GM19099 (cell line): Measurements from ENCODE around the gene MCM6.

Experiments
- POLR2A ChIP-seq: IDR thresholded peaks from 3 replicates; pipeline ENCODE4 v1.6.1; 2011; ENCODE audit warnings: low read depth; ENCODE audit not compliant: insufficient read length; ENCODE audit errors: extremely low read depth

MCM6 gene

GRCh38 chr2:135812907-135813511 lies 63.2 kb downstream of the MCM6 start:
- no peak for TF ChIP-seq POLR2A

GRCh38 chr2:135803278-135803677 lies 73.0 kb downstream of the MCM6 start:
- no peak for TF ChIP-seq POLR2A

- no peak for TF ChIP-seq POLR2A
Measured at GRCh38 chr2:135802350-135802749, 73.9 kb downstream of the MCM6 start.

DNA sequence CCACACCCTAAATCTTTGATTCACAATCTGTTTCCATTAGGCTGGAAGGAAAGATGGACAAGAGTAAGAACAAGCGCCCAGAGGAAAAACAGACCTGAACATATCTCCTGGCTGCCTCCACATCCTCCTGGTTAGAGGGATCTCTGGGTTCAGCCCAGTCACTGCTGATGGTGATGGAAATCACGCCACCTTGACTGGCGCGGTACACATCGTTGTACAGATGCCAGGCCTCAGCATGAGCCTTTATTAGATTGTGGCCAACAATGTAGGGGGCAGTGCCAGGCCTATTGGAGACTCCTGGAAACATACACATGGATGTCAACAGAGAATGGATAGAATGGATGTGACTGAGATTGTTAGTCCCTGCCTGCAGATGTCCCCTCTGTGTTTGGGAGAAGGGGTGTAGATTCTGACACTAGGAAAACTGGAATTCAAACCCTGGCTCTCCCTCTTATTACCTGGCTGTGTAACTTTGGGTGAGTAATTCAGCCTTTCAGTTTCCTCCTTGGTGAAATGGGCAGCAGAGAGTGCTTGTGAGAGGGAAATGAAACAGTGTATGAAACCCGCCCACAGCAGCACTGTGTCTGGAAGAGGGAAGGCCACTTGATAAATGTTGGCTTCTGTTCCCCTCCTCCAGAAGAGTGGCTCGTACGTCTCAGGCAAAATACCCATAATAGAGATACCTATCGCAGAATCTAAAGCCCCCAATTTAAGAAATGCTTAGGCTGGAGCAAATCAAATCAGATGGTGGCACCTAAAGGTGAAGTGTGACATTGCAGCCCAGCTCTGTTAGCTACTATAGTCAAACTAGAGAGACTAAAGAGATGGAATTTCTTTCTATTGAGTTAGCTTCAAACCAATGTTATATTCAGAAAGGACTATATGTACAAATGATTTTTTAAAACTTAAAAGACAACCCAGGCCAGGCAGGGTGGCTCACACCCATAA lies 75.5 kb downstream of the MCM6 start:
- no peak for TF ChIP-seq POLR2A

DNA sequence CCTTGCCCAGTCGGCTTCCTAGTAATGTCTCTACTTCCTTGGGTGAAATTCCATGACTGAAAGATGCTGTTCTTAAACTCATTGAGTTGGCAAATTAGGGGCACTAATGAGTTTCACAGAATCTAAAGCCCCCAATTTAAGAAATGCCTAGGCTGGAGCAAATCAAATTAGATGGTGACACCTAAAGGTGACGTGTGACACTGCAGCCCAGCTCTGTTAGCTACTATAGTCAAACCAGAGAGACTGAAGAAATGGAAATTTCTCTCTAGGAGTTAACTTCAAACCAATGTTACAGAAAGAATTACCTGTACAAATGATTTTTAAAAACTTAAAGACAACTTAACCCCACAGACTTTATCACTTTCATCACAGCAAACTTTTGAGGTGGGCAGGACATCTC lies 76.5 kb downstream of the MCM6 start:
- no peak for TF ChIP-seq POLR2A

GRCh38 chr2:135798762-135799161 lies 77.5 kb downstream of the MCM6 start:
- TF ChIP-seq POLR2A, result no peak

DNA sequence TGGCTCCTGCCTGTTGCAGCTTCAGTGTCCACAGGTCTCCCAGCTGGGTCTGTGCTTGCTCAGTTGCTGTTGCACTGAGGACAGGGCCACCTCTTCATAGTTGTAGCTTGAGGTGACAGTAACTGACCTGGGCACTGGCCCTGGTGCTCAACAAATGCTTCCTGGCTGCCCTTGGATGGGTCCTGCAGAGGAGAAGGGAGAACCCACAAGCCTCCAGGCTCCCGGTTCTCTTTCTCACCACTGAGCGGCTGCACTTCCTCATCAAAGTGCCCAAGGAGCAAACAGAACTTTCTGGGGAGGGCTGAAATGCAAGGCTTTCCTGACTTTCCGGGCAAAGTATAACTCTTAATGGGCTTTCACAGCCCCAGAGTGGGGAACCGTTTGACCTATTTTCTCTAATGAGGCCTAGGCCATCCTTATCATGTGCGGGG lies 78.0 kb downstream of the MCM6 start:
- TF ChIP-seq POLR2A, result no peak

DNA sequence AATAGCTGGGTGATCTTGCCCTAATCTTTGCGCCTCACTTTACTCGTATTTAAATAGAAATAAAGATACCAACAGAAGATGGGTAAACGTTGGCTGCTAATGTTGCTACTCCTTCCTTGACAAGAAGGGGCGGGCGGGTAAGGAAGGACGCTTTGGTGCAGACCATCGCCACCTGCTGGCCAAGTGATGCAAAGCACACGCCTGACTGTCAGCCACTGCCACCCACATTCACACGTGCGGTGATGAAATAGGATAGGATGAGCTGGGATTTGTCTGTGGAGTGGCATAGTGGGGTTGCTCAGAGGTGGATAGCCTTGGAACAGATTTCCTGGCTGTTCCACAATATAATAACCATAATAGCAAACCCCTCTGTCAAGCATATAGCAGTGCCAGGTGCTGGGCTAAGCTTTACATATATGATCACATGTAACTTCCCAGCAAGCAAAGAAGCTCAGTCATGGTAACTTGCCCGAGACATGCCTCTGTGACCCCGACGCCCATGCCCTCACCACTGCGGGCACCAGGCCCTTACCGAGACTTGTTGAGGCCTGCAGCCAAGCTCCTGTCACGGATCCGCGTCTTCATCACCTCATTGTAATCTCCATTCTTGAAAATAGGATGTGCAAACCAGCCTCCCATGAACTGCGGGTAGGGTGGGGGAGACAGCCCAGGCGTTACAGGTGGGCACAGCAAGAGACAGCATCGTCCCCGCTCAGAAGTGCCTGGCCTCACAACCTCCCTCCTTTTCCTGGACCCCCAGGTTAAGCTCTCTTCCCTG lies 78.6 kb downstream of the MCM6 start:
- no peak for TF ChIP-seq POLR2A

GRCh38 chr2:135796606-135797005 lies 79.6 kb downstream of the MCM6 start:
- TF ChIP-seq POLR2A, result no peak

DNA sequence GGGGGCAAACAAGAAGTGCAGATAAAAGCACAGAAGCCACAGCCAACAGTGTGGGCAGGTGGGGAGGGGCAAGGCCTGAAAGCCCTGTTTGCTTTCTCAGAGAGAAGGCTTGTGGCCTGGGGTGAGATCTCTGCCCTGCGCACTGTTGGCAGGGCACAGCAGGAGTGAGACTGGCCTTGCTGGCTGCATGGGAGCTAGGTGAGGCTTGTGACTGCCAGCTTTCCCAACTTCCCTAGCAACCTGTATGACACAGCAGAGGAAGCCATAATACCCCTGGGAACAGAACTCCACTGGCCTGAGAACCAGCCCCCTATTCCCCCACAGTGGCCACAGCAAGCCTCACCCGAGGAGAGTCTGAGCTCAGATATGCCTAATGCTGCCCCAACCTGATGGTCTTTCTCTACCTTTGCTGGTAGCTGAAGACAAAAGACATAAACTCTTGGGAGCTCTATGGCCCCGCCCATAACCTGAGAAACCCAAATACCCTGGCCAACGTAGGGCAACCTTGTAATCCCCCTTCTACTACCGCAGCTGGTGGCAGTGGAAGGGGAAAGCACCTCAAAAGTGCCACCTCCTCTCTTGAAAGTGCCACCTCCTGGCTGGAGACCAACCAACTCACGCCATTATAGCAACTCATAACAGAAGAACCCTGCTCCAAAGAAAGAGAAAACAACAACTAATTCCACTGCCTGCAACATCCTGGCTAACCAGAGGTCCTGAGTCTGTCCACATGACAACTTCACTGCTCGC lies 83.7 kb downstream of the MCM6 start:
- no peak for TF ChIP-seq POLR2A

DNA sequence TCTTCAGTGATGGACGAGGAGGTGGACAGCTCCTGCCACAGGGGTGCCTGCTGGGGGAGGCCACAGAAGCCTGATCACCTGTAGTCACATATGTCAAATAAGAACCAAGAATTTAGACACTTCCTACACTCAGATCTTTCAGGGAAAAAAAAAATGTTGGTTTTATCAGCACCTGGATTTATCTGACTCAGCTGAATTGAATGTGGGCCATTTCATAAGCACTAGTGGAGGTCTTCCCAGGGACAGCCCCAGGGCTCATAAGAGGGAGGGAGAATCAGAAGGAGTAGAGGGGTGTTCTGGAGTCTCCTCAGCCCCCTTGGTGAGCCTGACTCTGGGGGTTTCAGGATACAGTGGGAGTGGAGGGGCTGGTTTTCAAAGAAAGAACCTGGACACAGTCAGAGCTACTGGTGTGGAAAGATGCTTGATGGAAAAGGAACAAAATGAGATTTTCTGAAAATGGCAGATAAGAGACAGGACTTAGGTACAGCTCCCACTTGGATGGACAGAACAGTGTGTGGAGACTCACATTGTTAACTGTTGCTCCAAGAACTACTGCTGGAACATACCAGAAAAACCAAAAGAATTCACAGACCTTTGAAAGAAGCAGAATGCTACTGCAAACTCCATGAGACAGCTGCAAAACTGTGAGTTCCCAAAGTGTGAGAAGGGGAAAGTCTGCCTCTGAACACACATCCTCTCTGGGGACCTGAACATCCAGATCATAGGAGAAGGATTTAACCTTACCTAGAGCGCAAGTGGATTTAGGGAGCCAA lies 84.6 kb downstream of the MCM6 start:
- TF ChIP-seq POLR2A, result no peak

GRCh38 chr2:135790423-135790822 lies 85.8 kb downstream of the MCM6 start:
- TF ChIP-seq POLR2A, result no peak
